HepG2 (cell line): Measurements from ENCODE around the gene CHN2. TPM values are rescaled to one million over a fixed set of nuclear protein-coding genes. Genes with fewer than 3 reads are reported as not detected.

Experiments used
- ATAC-seq: fragments of 200-7000 bp; cut with Tn5 transposase; 3 replicates; pipeline ENCODE4 v1.9.1; 2020; ENCODE audit warnings: mild to moderate bottlenecking, moderate library complexity
- BruUV-seq: library from RNA; stranded (reverse); fragments of 400-500 nt; replicated peaks from 2 replicates; lab custom pipeline; 2021; lab: Mats Ljungman, UMichigan
- CTCF ChIA-PET: fragments of 300-600 bp; formaldehyde crosslinking; extraction: SDS; loops from one replicate; lab custom pipeline; 2021; ENCODE audit warnings: low total read pairs, inconsistent platforms, low intra/inter-chr PET ratio; lab: Yijun Ruan, JAX
- POLR2A ChIA-PET: fragments of 350-600 bp; sonication (Branson Sonifier 250); formaldehyde crosslinking; loops from one replicate; lab custom pipeline; 2020; ENCODE audit warnings: antibody characterized with exemption, inconsistent platforms; lab: Yijun Ruan, JAX
- DNase-seq: peaks from one replicate; pipeline ENCODE4 v3.0.0-alpha.2; 2015; ENCODE audit warnings: low spot score
- FAIRE-seq: peaks from 3 replicates; lab custom pipeline; 2011; peaks lifted over from hg19 to GRCh38; lab: Jason Lieb, UNC
- H2AFZ ChIP-seq: one replicate; pipeline ENCODE4 v1.6.1; 2011; ENCODE audit warnings: low read length, inconsistent platforms
- H3K27ac ChIP-seq: fragments of 300-600 bp; 3 replicates; pipeline ENCODE4 v1.8.0; 2011; ENCODE audit warnings: mixed run types, mild to moderate bottlenecking, mixed read lengths, low read length, inconsistent platforms; ENCODE audit not compliant: insufficient read depth; ENCODE audit errors: extremely low read length
- H3K27me3 ChIP-seq, 2 experiments: fragments of 200-600 bp in 1 of 2; 2 replicates in 1 of 2; 3 replicates in 1 of 2; pipeline versions ENCODE4 v1.6.0 to v1.8.0; 2011; ENCODE audit warnings: low read length in 2 of 2, mild to moderate bottlenecking in 2 of 2, moderate library complexity in 2 of 2, inconsistent platforms in 1 of 2; ENCODE audit not compliant: insufficient read depth in 2 of 2, control insufficient read depth in 1 of 2
- H3K36me3 ChIP-seq, 2 experiments: fragments of 200-600 bp in 1 of 2; replicated peaks in 1 of 2; 2 replicates in 1 of 2; 3 replicates in 1 of 2; pipeline versions ENCODE4 v1.5.1 to v1.8.0; 2011; ENCODE audit warnings: low read length in 2 of 2, inconsistent platforms in 1 of 2; ENCODE audit not compliant: insufficient read depth in 2 of 2, control insufficient read depth in 1 of 2
- H3K4me1 ChIP-seq: 2 replicates; pipeline ENCODE4 v1.5.1; 2012; ENCODE audit warnings: low read length, inconsistent platforms; ENCODE audit not compliant: insufficient read depth
- H3K4me2 ChIP-seq: 2 replicates; pipeline ENCODE4 v1.6.0; 2011; ENCODE audit warnings: low read depth, low read length, inconsistent platforms
- H3K4me3 ChIP-seq, 3 experiments: fragments of 200-600 bp in 1 of 3; sonication (generic), shearing (Covaris generic) in 1 of 3; replicated peaks in 1 of 3; 2 replicates each; pipeline ENCODE4 v1.5.1; 2011 to 2016; ENCODE audit warnings: low read length in 3 of 3, inconsistent platforms in 2 of 3, low read depth in 2 of 3, mild to moderate bottlenecking in 2 of 3, control low read depth in 1 of 3, mixed read lengths in 1 of 3; ENCODE audit not compliant: insufficient read depth in 1 of 3
- H3K79me2 ChIP-seq: one replicate; pipeline ENCODE4 v1.6.1; 2011; ENCODE audit warnings: low read length, inconsistent platforms; ENCODE audit not compliant: insufficient read depth
- H3K9ac ChIP-seq: 2 replicates; pipeline ENCODE4 v1.6.0; 2011; ENCODE audit warnings: mild to moderate bottlenecking, low read depth, low read length, inconsistent platforms; ENCODE audit not compliant: insufficient read depth
- H3K9me3 ChIP-seq: 2 replicates; pipeline ENCODE4 v1.5.1; 2012; ENCODE audit warnings: mild to moderate bottlenecking, low read length
- H4K20me1 ChIP-seq: 2 replicates; pipeline ENCODE4 v1.6.0; 2011; ENCODE audit warnings: inconsistent platforms, mild to moderate bottlenecking, low read length, moderate library complexity; ENCODE audit not compliant: insufficient read depth
- ATRX ChIP-seq: sonication (generic); formaldehyde crosslinking; IDR thresholded peaks from 2 replicates; pipeline ENCODE4 v1.4.0; 2020; ENCODE audit warnings: missing genetic modification reagents, borderline replicate concordance
- ERF ChIP-seq: IDR thresholded peaks from 2 replicates; pipeline ENCODE4 v1.6.1; 2018; ENCODE audit warnings: missing biosample characterization, missing genetic modification reagents
- FOXP1 ChIP-seq, 2 experiments: fragments of 450-650 bp in 1 of 2; IDR thresholded peaks; 2 replicates each; pipeline ENCODE4 v1.6.1; 2017 to 2018; ENCODE audit warnings: antibody characterized with exemption in 1 of 2
- GFI1 ChIP-seq: sonication (generic); formaldehyde crosslinking; IDR thresholded peaks from 2 replicates; pipeline ENCODE4 v1.5.0; 2020; ENCODE audit warnings: missing genetic modification reagents, mild to moderate bottlenecking, borderline replicate concordance
- MLXIP ChIP-seq: sonication (generic); formaldehyde crosslinking; IDR thresholded peaks from 2 replicates; pipeline ENCODE4 v1.9.0; 2021; ENCODE audit warnings: missing genetic modification reagents, borderline replicate concordance
- MXD4 ChIP-seq: IDR thresholded peaks from 2 replicates; pipeline ENCODE4 v1.6.1; 2016; ENCODE audit warnings: mild to moderate bottlenecking, missing biosample characterization, missing genetic modification reagents
- NR3C1 ChIP-seq: sonication (generic); formaldehyde crosslinking; IDR thresholded peaks from 2 replicates; pipeline ENCODE4 v1.4.0; 2020; ENCODE audit warnings: missing genetic modification reagents
- SMAD1 ChIP-seq: sonication (generic); formaldehyde crosslinking; IDR thresholded peaks from 2 replicates; pipeline ENCODE4 v1.4.0; 2020; ENCODE audit warnings: missing genetic modification reagents, low read depth, mild to moderate bottlenecking, borderline replicate concordance
- SOX13 ChIP-seq, 3 experiments: fragments of 450-650 bp in 1 of 3; sonication (generic) in 1 of 3; formaldehyde crosslinking in 1 of 3; IDR thresholded peaks in 2 of 3; conservative IDR thresholded peaks in 1 of 3; 2 replicates each; pipeline versions ENCODE4 v1.5.0 to v1.6.1; 2016 to 2020; ENCODE audit warnings: antibody characterized with exemption in 1 of 3, mild to moderate bottlenecking in 1 of 3, missing compliant biosample characterization in 1 of 3, missing genetic modification reagents in 1 of 3, moderate library complexity in 1 of 3
- SP2 ChIP-seq: sonication (generic); formaldehyde crosslinking; IDR thresholded peaks from 2 replicates; pipeline ENCODE4 v1.5.1; 2020; ENCODE audit warnings: mild to moderate bottlenecking, missing genetic modification reagents
- ZBTB25 ChIP-seq: IDR thresholded peaks from 2 replicates; pipeline ENCODE4 v1.6.1; 2018; ENCODE audit warnings: missing genetic modification reagents
- ZIK1 ChIP-seq: sonication (generic); formaldehyde crosslinking; IDR thresholded peaks from 2 replicates; pipeline ENCODE4 v1.5.0; 2020; ENCODE audit warnings: mild to moderate bottlenecking, low read depth, missing genetic modification reagents, borderline replicate concordance
- ZNF230 ChIP-seq: sonication (generic); formaldehyde crosslinking; IDR thresholded peaks from 2 replicates; pipeline ENCODE4 v1.4.0; 2020; ENCODE audit warnings: mild to moderate bottlenecking, missing genetic modification reagents
- ZNF24 ChIP-seq: fragments of 450-650 bp; IDR thresholded peaks from 2 replicates; pipeline ENCODE4 v1.6.1; 2017; ENCODE audit warnings: antibody characterized with exemption, mild to moderate bottlenecking
- ZNF274 ChIP-seq: sonication (generic); formaldehyde crosslinking; IDR thresholded peaks from 2 replicates; pipeline ENCODE4 v1.5.1; 2020; ENCODE audit warnings: mild to moderate bottlenecking, missing genetic modification reagents
- ZNF281 ChIP-seq: sonication (generic); formaldehyde crosslinking; IDR thresholded peaks from 2 replicates; pipeline ENCODE4 v1.4.0; 2020; ENCODE audit warnings: missing genetic modification reagents, borderline replicate concordance
- ZNF775 ChIP-seq: sonication (generic); formaldehyde crosslinking; IDR thresholded peaks from 2 replicates; pipeline ENCODE4 v1.4.0; 2020; ENCODE audit warnings: missing genetic modification reagents, mild to moderate bottlenecking, moderate library complexity, borderline replicate concordance
- WGBS: methylation state at CpG from one replicate; pipeline ENCODE4 v1.1.6; 2017; ENCODE audit warnings: low lambda C conversion rate; 5-methylcytosine and 5-hydroxymethylcytosine counted together
- in situ Hi-C: cut with HindIII; loops from 2 replicates; pipeline ENCODE4 v1.10.0; 2017; ENCODE audit warnings: low pct_unique_long_range_greater_than_20kb; ENCODE audit not compliant: extremely low pct_ligation_motif_present
- intact Hi-C: fragments of 100-400 bp; cut with micrococcal nuclease; formaldehyde crosslinking; loops from one replicate; pipeline ENCODE4 v1.10.0; 2022; ENCODE audit not compliant: unreplicated experiment
- polyA plus RNA-seq, 8 experiments: library from polyadenylated mRNA; depleted of rRNA in 3 of 8; stranded (reverse) in 7 of 8; unstranded in 1 of 8; fragments of >200 nt; fragmentation: Illumina TruSeq in 4 of 8; extraction: Trizol in 4 of 8; gene quantifications; 2 replicates each; pipeline versions ENCODE4 v1.2.1 to v1.2.3, GENCODE V29; 2011 to 2016; ENCODE audit warnings: low read depth in 4 of 8, missing spikeins in 1 of 8, mixed read lengths in 1 of 8; ENCODE audit not compliant: insufficient read depth in 1 of 8
- total RNA-seq, 5 experiments: library from RNA; depleted of rRNA; stranded (reverse); fragments of >200 nt; fragmentation: Illumina TruSeq; extraction: Trizol; gene quantifications; 2 replicates each; pipeline ENCODE4 v1.2.3, GENCODE V29; 2016; ENCODE audit warnings: low read depth in 1 of 5

CHN2 gene
- total and polyA plus RNA-seq, 2 of the 13 experiments (the other 11 are each of a cell fraction or from before 2014, with no cell fraction given) = 23.5 to 30.5 TPM

- Histone ChIP-seq H3K36me3 (peaks cover 6 to 14% of the 10 kb centered on the region in 2 experiments; a peak in 3 of 5 replicates), H3K9ac (no peak overlapping the region), H3K79me2 (no peaks in the 10 kb centered on the region), H3K4me1 (peaks cover 26% of the 10 kb centered on the region), H3K27me3 (no peaks in the 10 kb centered on the region), H3K9me3 (no peaks in the 10 kb centered on the region), H3K4me3 (no peak overlapping the region), H2AFZ (no peak overlapping the region), H3K27ac (no peak overlapping the region), H3K4me2 (no peak overlapping the region), H4K20me1 (no peaks in the 10 kb centered on the region)
- intact Hi-C loops = no loop called here
- 97% methylated on average over 8 of the region's 8 CpGs for WGBS
- no TSS peak for BruUV-seq
- POLR2A ChIA-PET = interaction anchor here (0.9 kb wide), 1 partner anchor 10 kb away, joined by 5 read pairs; no protein-coding TSS in a partner anchor
- CTCF ChIA-PET = no interaction called here
- in situ Hi-C loops = no loop called here
- FAIRE-seq = no peak
- DNase-seq = no peak
- no peak for ATAC-seq
- TF ChIP-seq ZNF24 (no peak), SP2 (no peak), ZNF775 (CRISPR knock-in tag) (no peak), FOXP1 (IDR thresholded peaks at IDR 0.05) (no peak), FOXP1 (CRISPR knock-in tag; IDR thresholded peaks at IDR 0.05) (no peak), SOX13 (IDR thresholded peaks at IDR 0.05) (no peak), SOX13 (CRISPR knock-in tag; conservative IDR thresholded peaks at IDR 0.05 in 1 of 2, IDR thresholded peaks at IDR 0.05 in 1 of 2) (no peak), ERF (CRISPR knock-in tag) (no peak), ZIK1 (no peak), ATRX (CRISPR knock-in tag) (no peak), ZNF274 (no peak), SMAD1 (CRISPR knock-in tag) (no peak), GFI1 (CRISPR knock-in tag) (no peak), ZBTB25 (CRISPR knock-in tag) (no peak), MLXIP (CRISPR knock-in tag) (no peak), NR3C1 (CRISPR knock-in tag) (no peak), ZNF230 (CRISPR knock-in tag) (no peak), ZNF281 (CRISPR knock-in tag) (no peak), MXD4 (CRISPR knock-in tag) (no peak)
Measured at GRCh38 chr7:29459589-29459988, 265.0 kb downstream of the CHN2 start.
